Kidney epithelial cell (primary cell): ENCODE measurements around the gene SUPT7L. TPM values are rescaled to one million over a fixed set of nuclear protein-coding genes. Genes with fewer than 3 reads are reported as not detected.

Experiments used
- DNase-seq: peaks from one replicate; pipeline ENCODE4 v3.0.0-alpha.2; 2010; ENCODE audit warnings: low read depth
- H3K27me3 ChIP-seq: 2 replicates; pipeline ENCODE4 v1.6.0; 2011; ENCODE audit warnings: low read length; ENCODE audit not compliant: control insufficient read depth, insufficient read depth
- H3K36me3 ChIP-seq: 2 replicates; pipeline ENCODE4 v1.5.1; 2011; ENCODE audit warnings: low read length; ENCODE audit not compliant: control insufficient read depth, insufficient read depth
- H3K4me3 ChIP-seq: 2 replicates; pipeline ENCODE4 v1.5.1; 2011; ENCODE audit warnings: low read depth, mild to moderate bottlenecking, control low read depth, low read length
- total RNA-seq: library from RNA; depleted of rRNA; stranded (reverse); fragments of >200 nt; gene quantifications from 2 replicates; pipeline ENCODE4 v1.2.3, GENCODE V29; 2015
- TF ChIP-seq, protein P1 (sequence below): IDR thresholded peaks from 2 replicates; pipeline ENCODE4 v1.5.1; 2011; ENCODE audit warnings: mild to moderate bottlenecking, moderate library complexity, low read length, control low read depth, inconsistent platforms; ENCODE audit not compliant: insufficient read depth, poor library complexity, severe bottlenecking

SUPT7L gene
- total RNA-seq, 1 donor from 2014 or later = 25.6 TPM

- no peak for DNase-seq
- H3K27me3 ChIP-seq = no peaks in the 10 kb centered on the region
- peaks cover 2% of the 10 kb centered on the region for H3K36me3 ChIP-seq
- no peak overlapping the region for H3K4me3 ChIP-seq
- TF ChIP-seq, protein P1, sequence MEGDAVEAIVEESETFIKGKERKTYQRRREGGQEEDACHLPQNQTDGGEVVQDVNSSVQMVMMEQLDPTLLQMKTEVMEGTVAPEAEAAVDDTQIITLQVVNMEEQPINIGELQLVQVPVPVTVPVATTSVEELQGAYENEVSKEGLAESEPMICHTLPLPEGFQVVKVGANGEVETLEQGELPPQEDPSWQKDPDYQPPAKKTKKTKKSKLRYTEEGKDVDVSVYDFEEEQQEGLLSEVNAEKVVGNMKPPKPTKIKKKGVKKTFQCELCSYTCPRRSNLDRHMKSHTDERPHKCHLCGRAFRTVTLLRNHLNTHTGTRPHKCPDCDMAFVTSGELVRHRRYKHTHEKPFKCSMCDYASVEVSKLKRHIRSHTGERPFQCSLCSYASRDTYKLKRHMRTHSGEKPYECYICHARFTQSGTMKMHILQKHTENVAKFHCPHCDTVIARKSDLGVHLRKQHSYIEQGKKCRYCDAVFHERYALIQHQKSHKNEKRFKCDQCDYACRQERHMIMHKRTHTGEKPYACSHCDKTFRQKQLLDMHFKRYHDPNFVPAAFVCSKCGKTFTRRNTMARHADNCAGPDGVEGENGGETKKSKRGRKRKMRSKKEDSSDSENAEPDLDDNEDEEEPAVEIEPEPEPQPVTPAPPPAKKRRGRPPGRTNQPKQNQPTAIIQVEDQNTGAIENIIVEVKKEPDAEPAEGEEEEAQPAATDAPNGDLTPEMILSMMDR = no peak
Observed at GRCh38 chr2:27621524-27621923, 41.9 kb downstream of the SUPT7L start.

DNA sequence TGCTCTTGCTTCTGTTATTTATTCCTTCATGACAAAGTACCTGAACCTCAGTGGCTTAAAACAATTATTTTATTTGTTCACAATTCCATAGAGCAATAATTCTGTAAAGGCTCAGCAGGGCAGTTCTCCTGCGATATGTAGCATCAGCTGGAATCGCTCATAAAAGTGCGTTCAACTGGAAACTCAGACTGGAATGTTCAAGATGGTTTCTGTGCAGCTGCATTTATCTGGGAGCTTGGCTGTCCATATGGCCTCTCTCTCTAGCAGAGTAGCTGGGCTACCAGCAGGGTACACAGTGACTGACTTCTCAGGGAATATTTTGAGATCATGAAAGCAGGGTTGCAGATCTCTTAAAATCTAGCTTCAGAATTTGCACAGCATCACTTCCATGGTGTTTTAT, 48.1 kb downstream of the SUPT7L start:
- no peak overlapping the region for H3K4me3 ChIP-seq
- no peak for DNase-seq
- H3K36me3 ChIP-seq = no peaks in the 10 kb centered on the region
- no peaks in the 10 kb centered on the region for H3K27me3 ChIP-seq
- TF ChIP-seq, protein P1 = no peak

DNA sequence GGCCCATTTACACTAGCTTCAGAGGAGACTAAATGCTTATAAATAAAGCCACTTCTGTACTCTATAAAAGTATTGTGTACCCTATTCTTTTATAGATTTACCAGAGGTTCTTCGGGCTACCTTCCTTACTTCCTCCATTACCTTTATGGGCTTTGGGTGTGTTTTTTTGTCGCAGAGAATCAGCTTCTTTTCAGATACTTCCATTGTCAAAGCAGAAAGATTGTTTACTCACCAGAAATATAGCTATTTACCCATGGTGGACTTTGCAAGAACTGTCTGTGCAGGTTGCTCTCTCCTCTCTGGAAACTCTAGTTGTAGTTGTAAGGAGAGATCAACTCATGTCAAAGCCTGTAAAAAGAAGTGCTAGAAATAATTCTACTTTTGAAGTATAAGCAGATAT, 49.4 kb downstream of the SUPT7L start:
- H3K36me3 ChIP-seq = no peaks in the 10 kb centered on the region
- no peak overlapping the region for H3K4me3 ChIP-seq
- TF ChIP-seq, protein P1 = no peak
- DNase-seq = no peak
- no peaks in the 10 kb centered on the region for H3K27me3 ChIP-seq

GRCh38 chr2:27606611-27607010, 56.8 kb downstream of the SUPT7L start:
- TF ChIP-seq, protein P1 = no peak
- DNase-seq = no peak
- no peaks in the 10 kb centered on the region for H3K36me3 ChIP-seq
- no peaks in the 10 kb centered on the region for H3K27me3 ChIP-seq
- no peak overlapping the region for H3K4me3 ChIP-seq

Other genes with a start within 250 kb of the SUPT7L start
- 105 TPM in 2 replicates for gene NRBP1, start 235.0 kb downstream of the SUPT7L start, total RNA-seq
- 8.1 and 10.0 TPM in 2 replicates for gene KRTCAP3, start 221.2 kb downstream of the SUPT7L start, total RNA-seq
- 11.2 and 21.6 TPM in 2 replicates for gene IFT172, start 173.9 kb downstream of the SUPT7L start, total RNA-seq
- gene FNDC4, start 168.4 kb downstream of the SUPT7L start, total RNA-seq = 28.2 and 30.0 TPM in 2 replicates
- 0.27 and 0.88 TPM in 2 replicates for gene GCKR, start 166.8 kb downstream of the SUPT7L start, total RNA-seq
- 34.5 and 55.9 TPM in 2 replicates for gene ZNF512, start 80.6 kb downstream of the SUPT7L start, total RNA-seq
- gene CCDC121, start 34.6 kb downstream of the SUPT7L start, total RNA-seq = 1.5 and 3.6 TPM in 2 replicates
- 55.2 and 58.3 TPM in 2 replicates for gene GPN1, start 34.6 kb downstream of the SUPT7L start, total RNA-seq
- gene SLC4A1AP, start 275 bp upstream of the SUPT7L start, total RNA-seq = 25.0 and 26.4 TPM in 2 replicates
- 121 and 139 TPM in 2 replicates for gene MRPL33, start 108.1 kb upstream of the SUPT7L start, total RNA-seq
- gene RBKS, start 226.8 kb upstream of the SUPT7L start, total RNA-seq = 1.8 and 4.2 TPM in 2 replicates
- 35.3 and 46.3 TPM in 2 replicates for gene BABAM2, start 227.1 kb upstream of the SUPT7L start, total RNA-seq